Peyer's patch (tissue), 4 donors: ENCODE data around the gene ZNF24. TPM values are rescaled to one million over a fixed set of nuclear protein-coding genes. Genes with fewer than 3 reads are reported as not detected.

Experiments used
- DNase-seq, 3 donors: peaks; one replicate each; pipeline ENCODE4 v3.0.0-alpha.2; 2017 to 2019
- H3K27ac ChIP-seq, 4 donors: fragments of 200-600 bp; sonication (generic); one replicate each; pipeline ENCODE4 v1.5.1; 2016 to 2019
- H3K27me3 ChIP-seq, 2 donors: fragments of 200-600 bp; sonication (generic); one replicate each; pipeline ENCODE4 v1.5.1; 2019
- H3K36me3 ChIP-seq, 3 donors: fragments of 200-600 bp; sonication (generic); one replicate each; pipeline ENCODE4 v1.5.1; 2016 to 2019
- H3K4me1 ChIP-seq, 4 donors: fragments of 200-600 bp; sonication (generic); one replicate each; pipeline ENCODE4 v1.5.1; 2016 to 2019
- H3K4me3 ChIP-seq, 4 donors: fragments of 200-600 bp; sonication (generic); 1 replicate in 3 of 4; 2 replicates in 1 of 4; pipeline ENCODE4 v1.5.1; 2016 to 2019; ENCODE audit warnings: mild to moderate bottlenecking in 1 of 4
- H3K9me3 ChIP-seq, 4 donors: fragments of 200-600 bp; sonication (generic); one replicate each; pipeline ENCODE4 v1.5.1; 2016 to 2019; ENCODE audit warnings: mild to moderate bottlenecking in 1 of 4
- CTCF ChIP-seq, 6 experiments: fragments of 450-650 bp in 4 of 6; fragments of 200-600 bp in 2 of 6; sonication (generic) in 1 of 6; IDR thresholded peaks; one replicate each; pipeline ENCODE4 v1.5.1; 2017 to 2019; ENCODE audit warnings: antibody characterized with exemption in 6 of 6, mild to moderate bottlenecking in 3 of 6, moderate library complexity in 1 of 6
- POLR2A ChIP-seq, 2 donors: fragments of 450-650 bp; IDR thresholded peaks; one replicate each; pipeline ENCODE4 v1.5.1; 2017; ENCODE audit warnings: antibody characterized with exemption in 2 of 2, mild to moderate bottlenecking in 2 of 2, moderate library complexity in 2 of 2
- total RNA-seq, 4 donors: library from RNA; depleted of rRNA; stranded (reverse); fragments of >200 nt; gene quantifications; one replicate each; pipeline ENCODE4 v1.1.0, GENCODE V29; 2016

ZNF24 gene
- total RNA-seq, 4 donors from 2014 or later, result 22.8 to 36.3 (median 30.2) TPM

GRCh38 chr18:35387152-35387571, 42.9 kb upstream of the ZNF24 start:
- H3K4me3 ChIP-seq, result no peak overlapping the region
- no peaks in the 10 kb centered on the region for H3K9me3 ChIP-seq
- H3K4me1 ChIP-seq, result no peaks in the 10 kb centered on the region
- TF ChIP-seq POLR2A (IDR thresholded peaks at IDR 0.05), result no peak
- TF ChIP-seq CTCF (IDR thresholded peaks at IDR 0.05), result peak in 3 of 6 experiments; percentile 16 to 25 (median 23)
- H3K36me3 ChIP-seq, result no peaks in the 10 kb centered on the region
- no peak for DNase-seq
- no peaks in the 10 kb centered on the region for H3K27me3 ChIP-seq
- H3K27ac ChIP-seq, result no peak overlapping the region

GRCh38 chr18:35386600-35387100, 42.4 kb upstream of the ZNF24 start:
- DNase-seq, result peak in 2 of 3 donors; percentile 68 to 90
- H3K27me3 ChIP-seq, result no peaks in the 10 kb centered on the region
- no peaks in the 10 kb centered on the region for H3K36me3 ChIP-seq
- H3K27ac ChIP-seq, result no peak overlapping the region
- H3K4me1 ChIP-seq, result no peaks in the 10 kb centered on the region
- no peak for TF ChIP-seq POLR2A (IDR thresholded peaks at IDR 0.05)
- peak; percentile 54 to 91 (median 84) for TF ChIP-seq CTCF (IDR thresholded peaks at IDR 0.05)
- H3K4me3 ChIP-seq, result no peak overlapping the region
- no peaks in the 10 kb centered on the region for H3K9me3 ChIP-seq

GRCh38 chr18:35383136-35383535, 38.9 kb upstream of the ZNF24 start:
- TF ChIP-seq POLR2A (IDR thresholded peaks at IDR 0.05), result no peak
- TF ChIP-seq CTCF (IDR thresholded peaks at IDR 0.05), result no peak
- no peaks in the 10 kb centered on the region for H3K9me3 ChIP-seq

GRCh38 chr18:35379421-35379820, 35.2 kb upstream of the ZNF24 start:
- Histone ChIP-seq H3K9me3 (no peaks in the 10 kb centered on the region), H3K27ac (no peak overlapping the region), H3K4me1 (peaks cover 0 to 4% (median 0%) of the 10 kb centered on the region in 4 donors), H3K27me3 (no peaks in the 10 kb centered on the region), H3K36me3 (no peaks in the 10 kb centered on the region), H3K4me3 (no peak overlapping the region)
- DNase-seq, result no peak
- no peak for TF ChIP-seq POLR2A (IDR thresholded peaks at IDR 0.05)
- no peak for TF ChIP-seq CTCF (IDR thresholded peaks at IDR 0.05)

More at GRCh38 chr18:35383136-35383535, 38.9 kb upstream of the ZNF24 start:
- Histone ChIP-seq H3K4me1 (no peaks in the 10 kb centered on the region), H3K27ac (no peak overlapping the region), H3K27me3 (no peaks in the 10 kb centered on the region), H3K36me3 (no peaks in the 10 kb centered on the region), H3K4me3 (no peak overlapping the region)
- no peak for DNase-seq

- Histone ChIP-seq H3K27me3 (no peaks in the 10 kb centered on the region), H3K4me1 (peaks cover 0 to 4% (median 0%) of the 10 kb centered on the region in 4 donors), H3K4me3 (no peak overlapping the region), H3K36me3 (no peaks in the 10 kb centered on the region), H3K27ac (no peak overlapping the region), H3K9me3 (no peaks in the 10 kb centered on the region)
- no peak for DNase-seq
- TF ChIP-seq POLR2A (IDR thresholded peaks at IDR 0.05) (no peak), CTCF (IDR thresholded peaks at IDR 0.05) (no peak)
These were observed 34.3 kb upstream of the ZNF24 start for GRCh38 chr18:35378574-35378896.
